T follicular helper cell (primary cell): ENCODE data around the gene RFNG.

Experiments
- DNase-seq: peaks from one replicate; pipeline ENCODE4 v3.0.0-alpha.2; 2020; ENCODE audit warnings: low read depth

Gene RFNG

DNA sequence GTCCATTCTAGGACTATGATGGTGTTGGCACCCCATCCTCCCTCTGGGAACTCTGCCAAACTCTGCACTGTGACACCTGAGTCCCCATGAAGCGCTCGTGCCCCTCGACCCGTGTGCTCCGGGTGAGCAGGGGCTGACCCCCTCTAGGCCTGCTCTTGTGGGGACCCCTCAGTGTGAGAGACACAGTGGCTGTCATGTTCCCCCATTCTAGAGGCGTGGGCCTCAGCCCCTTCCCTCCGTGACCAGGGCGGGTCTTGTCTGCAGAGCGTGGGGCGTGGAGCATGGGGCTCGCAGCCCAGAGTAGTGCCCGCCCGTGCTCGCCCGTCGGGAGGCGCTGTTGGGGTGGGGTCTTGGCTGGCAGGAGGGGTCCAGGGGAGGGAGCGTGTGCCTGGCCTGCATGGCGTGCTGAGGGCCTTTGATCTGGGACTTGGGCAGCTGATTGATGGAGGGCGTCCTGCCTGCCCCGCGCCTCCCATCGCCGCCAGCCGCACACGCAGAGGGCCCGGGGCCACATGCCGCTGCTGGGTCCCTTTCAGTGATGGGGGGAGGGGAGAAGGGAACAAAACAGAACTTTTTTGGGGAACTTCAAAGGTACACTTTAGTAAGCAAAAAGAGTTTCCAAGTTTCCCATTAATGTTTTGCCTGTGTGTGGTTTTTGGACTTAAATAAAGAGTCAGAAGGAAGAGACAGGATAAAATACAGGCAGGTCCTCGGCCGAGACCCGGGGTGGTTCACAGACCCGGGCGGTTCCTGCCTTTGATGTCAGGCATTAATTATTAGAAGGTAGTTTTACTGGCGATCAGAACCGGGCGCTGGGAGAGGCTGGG lies 51.4 kb downstream of the RFNG start:
- no peak for DNase-seq

DNA sequence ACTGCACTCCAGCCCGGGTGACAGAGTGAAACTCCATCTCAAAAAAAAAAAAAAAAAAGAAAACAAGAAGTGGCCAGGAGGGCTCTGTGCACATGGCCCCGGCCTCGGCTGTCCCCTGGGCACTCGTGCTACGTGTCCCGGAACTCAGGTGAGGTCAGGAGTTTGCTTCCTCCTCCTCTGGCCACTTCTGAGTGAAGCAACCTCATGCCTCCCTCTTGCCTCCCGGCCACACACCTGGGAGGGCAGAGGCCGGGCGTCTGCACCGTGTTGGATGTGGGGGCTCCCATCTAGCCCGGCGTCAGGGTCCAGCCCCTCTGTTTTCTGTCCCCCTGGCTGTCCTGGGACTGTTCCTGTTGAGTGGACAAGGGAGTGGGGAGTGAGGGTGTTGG lies 52.0 kb downstream of the RFNG start:
- no peak for DNase-seq

DNA sequence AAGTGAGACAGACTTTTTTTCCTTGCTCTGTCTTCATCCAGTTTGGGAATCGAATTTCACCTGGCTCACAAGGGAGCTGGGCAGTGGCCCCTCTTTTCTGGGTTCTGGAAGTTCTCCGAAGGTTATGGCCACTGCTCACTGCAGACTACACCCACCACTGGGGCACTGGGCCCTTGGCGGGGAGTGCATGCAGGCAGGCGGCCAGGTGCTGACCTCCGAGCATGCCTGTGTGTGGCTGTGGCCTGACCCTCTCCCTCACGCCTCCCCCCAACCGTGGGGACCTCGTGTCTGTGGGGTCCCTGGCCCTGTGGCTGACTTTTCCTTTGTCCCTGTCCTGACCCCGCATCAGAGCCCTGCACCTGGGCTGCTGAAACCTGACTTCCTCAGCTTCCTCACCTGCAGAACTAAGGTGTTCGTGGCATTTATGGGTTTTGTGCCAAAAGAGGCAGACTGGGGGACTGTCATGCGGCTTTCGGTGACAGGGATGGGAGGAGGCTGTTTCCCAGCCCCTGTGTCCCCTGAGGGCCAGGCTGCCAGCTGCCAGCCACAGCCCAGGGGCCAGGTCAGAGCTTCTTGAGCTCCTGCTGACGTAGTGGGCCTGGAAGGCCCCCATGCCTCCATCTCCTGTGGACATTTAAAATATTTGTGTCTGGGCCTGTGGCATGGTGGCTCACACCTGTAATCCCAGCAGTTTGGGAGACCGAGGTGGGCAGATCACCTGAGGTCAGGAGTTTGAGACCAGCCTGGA lies 52.7 kb downstream of the RFNG start:
- no peak for DNase-seq

DNA sequence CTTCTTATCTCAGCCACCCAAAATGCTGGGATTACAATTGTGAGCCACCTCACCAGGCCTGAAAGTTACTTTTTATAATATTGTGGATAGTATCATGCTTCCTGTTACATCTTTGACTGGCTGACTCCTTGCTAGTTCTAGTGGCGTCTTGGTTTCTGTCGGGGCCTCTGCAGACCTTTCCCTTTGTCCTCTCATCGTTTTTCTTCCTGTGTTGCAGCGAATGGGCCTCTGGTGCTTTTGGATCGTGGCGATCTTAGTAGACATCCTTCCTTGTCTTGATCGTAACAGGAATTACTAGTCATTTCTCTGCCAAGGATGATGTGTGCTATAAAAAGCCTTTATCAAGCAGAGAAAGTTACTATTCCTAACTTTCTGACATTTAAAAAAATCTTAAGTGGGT lies 53.4 kb downstream of the RFNG start:
- DNase-seq = no peak
